Measurements from ENCODE around the gene ATP9B.
"Not testable (repeated sequence)": the region's sequence is repeated elsewhere in the genome, so short reads cannot be mapped to it uniquely, and the experiment has no call there.

ATP9B gene

GRCh38 chr18:79129120-79129519, 59.9 kb downstream of the ATP9B start:
- in situ Hi-C loops (cut with HindIII; ENCODE audit: low sequenced_read_pairs), result no loop called here

- in situ Hi-C loops (cut with HindIII; ENCODE audit: low sequenced_read_pairs), result no loop called here
Observed at GRCh38 chr18:79133724-79134123, 64.5 kb downstream of the ATP9B start.

GRCh38 chr18:79135924-79136323, 66.7 kb downstream of the ATP9B start:
- in situ Hi-C loops (cut with HindIII; ENCODE audit: low sequenced_read_pairs), result no loop called here

GRCh38 chr18:79136742-79137141, 67.5 kb downstream of the ATP9B start:
- in situ Hi-C loops (cut with HindIII; ENCODE audit: low sequenced_read_pairs), result no loop called here

GRCh38 chr18:79139206-79139605, 70.0 kb downstream of the ATP9B start:
- in situ Hi-C loops (cut with HindIII; ENCODE audit: low sequenced_read_pairs), result no loop called here

- in situ Hi-C loops (cut with HindIII; ENCODE audit: low sequenced_read_pairs), result no loop called here
Observed at GRCh38 chr18:79147014-79147413, 77.8 kb downstream of the ATP9B start.

- in situ Hi-C loops (cut with HindIII; ENCODE audit: low sequenced_read_pairs), result no loop called here
Observed at GRCh38 chr18:79151191-79151590, 82.0 kb downstream of the ATP9B start.

GRCh38 chr18:79156327-79156726, 87.1 kb downstream of the ATP9B start:
- in situ Hi-C loops (cut with HindIII; ENCODE audit: low sequenced_read_pairs), result no loop called here

GRCh38 chr18:79164706-79165105, 95.5 kb downstream of the ATP9B start:
- in situ Hi-C loops (cut with HindIII; ENCODE audit: low sequenced_read_pairs), result no loop called here

GRCh38 chr18:79166702-79167101, 97.5 kb downstream of the ATP9B start:
- in situ Hi-C loops (cut with HindIII; ENCODE audit: low sequenced_read_pairs), result no loop called here

- in situ Hi-C loops (cut with HindIII; ENCODE audit: low sequenced_read_pairs), result no loop called here
Observed at GRCh38 chr18:79167526-79168190, 98.5 kb downstream of the ATP9B start.

GRCh38 chr18:79169958-79170555, 100.9 kb downstream of the ATP9B start:
- in situ Hi-C loops (cut with HindIII; ENCODE audit: low sequenced_read_pairs), result no loop called here

GRCh38 chr18:79172331-79172730, 103.1 kb downstream of the ATP9B start:
- in situ Hi-C loops (cut with HindIII; ENCODE audit: low sequenced_read_pairs), result not testable (repeated sequence)

GRCh38 chr18:79173742-79174141, 104.5 kb downstream of the ATP9B start:
- in situ Hi-C loops (cut with HindIII; ENCODE audit: low sequenced_read_pairs), result no loop called here

- in situ Hi-C loops (cut with HindIII; ENCODE audit: low sequenced_read_pairs), result no loop called here
Observed at GRCh38 chr18:79178113-79178531, 108.9 kb downstream of the ATP9B start.

- in situ Hi-C loops (cut with HindIII; ENCODE audit: low sequenced_read_pairs), result no loop called here
Observed at GRCh38 chr18:79182047-79182713, 113.0 kb downstream of the ATP9B start.

- in situ Hi-C loops (cut with HindIII; ENCODE audit: low sequenced_read_pairs), result no loop called here
Observed at GRCh38 chr18:79185648-79186047, 116.5 kb downstream of the ATP9B start.

- in situ Hi-C loops (cut with HindIII; ENCODE audit: low sequenced_read_pairs), result no loop called here
Observed at GRCh38 chr18:79186649-79187048, 117.5 kb downstream of the ATP9B start.

- in situ Hi-C loops (cut with HindIII; ENCODE audit: low sequenced_read_pairs), result no loop called here
Observed at GRCh38 chr18:79187532-79188277, 118.5 kb downstream of the ATP9B start.

GRCh38 chr18:79191418-79191817, 122.2 kb downstream of the ATP9B start:
- in situ Hi-C loops (cut with HindIII; ENCODE audit: low sequenced_read_pairs), result no loop called here

- in situ Hi-C loops (cut with HindIII; ENCODE audit: low sequenced_read_pairs), result no loop called here
Observed at GRCh38 chr18:79191956-79192355, 122.8 kb downstream of the ATP9B start.

GRCh38 chr18:79193826-79194225, 124.6 kb downstream of the ATP9B start:
- in situ Hi-C loops (cut with HindIII; ENCODE audit: low sequenced_read_pairs), result no loop called here
